ENCODE results near the gene IL10RA. TPM values are rescaled to one million over a fixed set of nuclear protein-coding genes. Genes with fewer than 3 reads are reported as not detected.

IL10RA gene
- total RNA-seq, 1 donor from 2014 or later: 5.0 TPM

GRCh38 chr11:118008271-118008911, 22.2 kb downstream of the IL10RA start:
- Histone ChIP-seq H3K4me1 (peaks cover 12% of the 10 kb centered on the region), H3K4me3 (no peak overlapping the region), H3K9me3 (replicated peaks) (peaks cover 6% of the 10 kb centered on the region), H3K27me3 (ENCODE audit: low read depth) (peaks cover 61% of the 10 kb centered on the region), H3K36me3 (no peaks in the 10 kb centered on the region), H3K27ac (replicated peaks) (peak overlapping the region; percentile 58)
- no peak for TF ChIP-seq CTCF (IDR thresholded peaks at IDR 0.05; ENCODE audit: borderline replicate concordance)
- DNase-seq: no peak
- intact Hi-C loops (cut with micrococcal nuclease): no loop called here

DNA sequence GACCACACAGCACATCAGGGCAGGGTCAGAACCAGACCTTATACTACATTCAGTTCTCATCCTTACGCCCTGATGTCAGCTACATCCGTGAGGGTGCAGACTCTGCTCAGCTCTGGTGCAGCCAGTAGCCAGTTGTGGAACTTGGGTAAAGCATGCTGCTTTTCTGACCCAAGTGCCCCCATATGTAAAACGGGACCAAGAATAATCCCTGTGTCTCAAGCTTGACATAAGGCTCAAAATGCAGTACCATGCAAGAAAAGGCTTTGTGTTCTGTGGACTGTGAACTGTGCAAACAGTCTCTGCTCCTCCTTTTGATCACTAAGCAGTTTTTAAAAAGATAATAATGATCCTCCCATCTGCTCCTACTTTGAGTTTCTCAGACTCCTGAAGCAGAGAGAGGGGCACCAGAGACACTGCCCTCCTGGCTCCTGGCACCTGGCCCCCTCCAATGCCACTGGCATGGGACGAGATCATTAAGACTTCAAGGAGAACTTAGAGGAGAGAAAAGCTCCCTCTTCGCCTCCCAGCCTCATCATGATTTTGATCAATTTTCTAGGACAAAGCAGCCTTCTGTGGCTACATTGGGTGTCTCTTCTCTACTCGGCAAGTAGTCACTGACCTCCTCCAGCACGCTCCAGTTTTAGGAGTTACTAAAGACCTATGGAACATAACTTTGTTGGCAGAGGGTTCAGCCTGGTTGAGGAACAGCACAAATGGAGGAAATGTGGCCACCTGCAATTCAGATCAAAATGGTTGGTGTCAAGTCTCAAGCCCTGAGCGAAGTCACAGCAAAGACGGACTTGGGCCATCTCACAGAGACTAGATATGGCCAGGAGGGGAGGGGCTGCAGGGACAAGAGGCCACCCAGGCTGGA, 23.9 kb downstream of the IL10RA start:
- no peaks in the 10 kb centered on the region for H3K9me3 ChIP-seq (replicated peaks)
- H3K27ac ChIP-seq (replicated peaks): peak overlapping the region; percentile 52
- intact Hi-C loops (cut with micrococcal nuclease): no loop called here
- peaks cover 52% of the 10 kb centered on the region for H3K27me3 ChIP-seq (ENCODE audit: low read depth)
- no peak for DNase-seq
- H3K36me3 ChIP-seq: no peaks in the 10 kb centered on the region
- TF ChIP-seq CTCF (IDR thresholded peaks at IDR 0.05; ENCODE audit: borderline replicate concordance): no peak
- no peak overlapping the region for H3K4me3 ChIP-seq
- H3K4me1 ChIP-seq: peaks cover 12% of the 10 kb centered on the region

GRCh38 chr11:118010738-118011461, 24.7 kb downstream of the IL10RA start:
- H3K4me3 ChIP-seq: no peak overlapping the region
- intact Hi-C loops (cut with micrococcal nuclease): no loop called here
- no peak for TF ChIP-seq CTCF (IDR thresholded peaks at IDR 0.05; ENCODE audit: borderline replicate concordance)
- H3K27ac ChIP-seq (replicated peaks): peak overlapping the region; percentile 52
- no peaks in the 10 kb centered on the region for H3K9me3 ChIP-seq (replicated peaks)
- H3K36me3 ChIP-seq: no peaks in the 10 kb centered on the region
- peaks cover 12% of the 10 kb centered on the region for H3K4me1 ChIP-seq
- DNase-seq: peak; percentile 56
- peaks cover 56% of the 10 kb centered on the region for H3K27me3 ChIP-seq (ENCODE audit: low read depth)

DNA sequence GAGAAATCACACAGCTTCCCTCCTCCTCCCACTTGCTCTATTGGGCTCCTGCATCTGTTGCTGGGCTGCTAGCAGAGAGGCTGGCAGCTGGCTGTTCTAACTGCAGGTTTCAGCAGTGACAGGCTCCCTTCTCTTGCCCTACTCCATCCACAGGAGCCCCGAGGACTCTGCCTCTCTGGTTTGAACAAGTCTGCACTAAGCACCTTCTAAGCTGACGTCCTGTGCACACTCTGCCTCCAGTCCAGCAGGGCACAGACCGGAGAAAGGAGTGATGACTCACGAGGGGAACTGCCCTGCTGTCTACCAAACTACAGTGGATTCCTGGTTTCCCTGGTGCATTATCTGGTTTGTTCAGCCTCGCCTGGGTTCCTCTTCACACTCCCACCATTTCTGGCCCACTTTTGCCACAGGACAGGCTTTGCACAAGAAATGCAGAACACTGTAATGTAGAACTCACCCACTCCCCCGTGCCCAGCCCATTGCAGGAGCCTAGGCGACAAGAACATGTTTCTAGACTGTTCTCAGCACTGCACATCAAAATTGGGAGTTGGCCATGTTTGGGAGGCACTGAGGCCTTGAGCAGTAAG, 26.0 kb downstream of the IL10RA start:
- no peak overlapping the region for H3K4me3 ChIP-seq
- H3K36me3 ChIP-seq: no peaks in the 10 kb centered on the region
- peak overlapping the region; percentile 46 for H3K27ac ChIP-seq (replicated peaks)
- peaks cover 8% of the 10 kb centered on the region for H3K4me1 ChIP-seq
- intact Hi-C loops (cut with micrococcal nuclease): no loop called here
- DNase-seq: no peak
- H3K9me3 ChIP-seq (replicated peaks): no peaks in the 10 kb centered on the region
- TF ChIP-seq CTCF (IDR thresholded peaks at IDR 0.05; ENCODE audit: borderline replicate concordance): no peak
- peaks cover 61% of the 10 kb centered on the region for H3K27me3 ChIP-seq (ENCODE audit: low read depth)

DNA sequence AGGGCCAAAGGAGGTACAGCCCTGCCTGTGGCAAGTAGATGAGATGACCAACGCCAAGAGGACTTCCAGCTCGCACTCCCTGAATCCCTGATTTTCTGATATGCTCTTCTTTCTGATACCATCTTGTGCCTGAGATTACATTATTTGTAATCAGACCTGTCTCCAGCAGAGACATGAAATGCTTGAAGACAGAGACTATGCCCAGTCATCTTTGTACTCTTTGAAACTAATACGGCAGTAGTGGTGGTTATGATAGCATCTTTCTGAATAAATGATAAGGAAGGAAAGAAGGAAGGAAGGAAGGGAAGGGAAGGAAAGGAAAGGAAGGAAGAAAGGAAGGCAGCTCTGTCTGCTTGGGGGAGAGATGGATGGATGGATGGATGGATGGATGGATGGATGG, 27.8 kb downstream of the IL10RA start:
- H3K4me1 ChIP-seq: no peaks in the 10 kb centered on the region

More for the DNA sequence above, 27.8 kb downstream of the IL10RA start:
- Histone ChIP-seq H3K36me3 (no peaks in the 10 kb centered on the region), H3K9me3 (replicated peaks) (no peaks in the 10 kb centered on the region), H3K27me3 (ENCODE audit: low read depth) (peaks cover 60% of the 10 kb centered on the region), H3K27ac (replicated peaks) (no peak overlapping the region), H3K4me3 (no peak overlapping the region)
- no peak for DNase-seq
- no peak for TF ChIP-seq CTCF (IDR thresholded peaks at IDR 0.05; ENCODE audit: borderline replicate concordance)
- intact Hi-C loops (cut with micrococcal nuclease): no loop called here

Data from left ventricle myocardium inferior (tissue), 1 donor.